HUES64 (cell line): ENCODE data around the gene POR.
A peak's percentile ranks its signal among the peaks of the same experiment; 100 is the strongest.
"Not testable (repeated sequence)": the region's sequence is repeated elsewhere in the genome, so short reads cannot be mapped to it uniquely, and the experiment has no call there.

Source experiments
- H3K27ac ChIP-seq: 2 replicates; pipeline ENCODE4 v1.7.0; 2013; ENCODE audit warnings: low read depth, low read length, inconsistent platforms
- H3K27me3 ChIP-seq: 2 replicates; pipeline ENCODE4 v1.6.1; 2013; ENCODE audit warnings: mild to moderate bottlenecking, low read length; ENCODE audit not compliant: insufficient read depth
- H3K36me3 ChIP-seq: 2 replicates; pipeline ENCODE4 v1.6.1; 2013; ENCODE audit warnings: mild to moderate bottlenecking, low read length; ENCODE audit not compliant: insufficient read depth
- H3K4me1 ChIP-seq: 2 replicates; pipeline ENCODE4 v1.6.1; 2013; ENCODE audit warnings: mild to moderate bottlenecking, low read length, moderate library complexity; ENCODE audit not compliant: insufficient read depth
- H3K4me3 ChIP-seq: 2 replicates; pipeline ENCODE4 v1.5.1; 2013; ENCODE audit warnings: mild to moderate bottlenecking, low read length, moderate library complexity
- H3K9ac ChIP-seq: 2 replicates; pipeline ENCODE4 v1.6.1; 2013; ENCODE audit warnings: mild to moderate bottlenecking, low read depth, low read length
- H3K9me3 ChIP-seq: 2 replicates; pipeline ENCODE4 v1.6.1; 2013; ENCODE audit warnings: low read depth, low read length; ENCODE audit not compliant: insufficient read depth
- WGBS: fragments of 150-250, 120-280 bp; methylation state at CpG from one replicate; pipeline ENCODE4 v1.1.7; 2013; ENCODE audit warnings: missing lambda C conversion rate; 5-methylcytosine and 5-hydroxymethylcytosine counted together

POR gene

DNA sequence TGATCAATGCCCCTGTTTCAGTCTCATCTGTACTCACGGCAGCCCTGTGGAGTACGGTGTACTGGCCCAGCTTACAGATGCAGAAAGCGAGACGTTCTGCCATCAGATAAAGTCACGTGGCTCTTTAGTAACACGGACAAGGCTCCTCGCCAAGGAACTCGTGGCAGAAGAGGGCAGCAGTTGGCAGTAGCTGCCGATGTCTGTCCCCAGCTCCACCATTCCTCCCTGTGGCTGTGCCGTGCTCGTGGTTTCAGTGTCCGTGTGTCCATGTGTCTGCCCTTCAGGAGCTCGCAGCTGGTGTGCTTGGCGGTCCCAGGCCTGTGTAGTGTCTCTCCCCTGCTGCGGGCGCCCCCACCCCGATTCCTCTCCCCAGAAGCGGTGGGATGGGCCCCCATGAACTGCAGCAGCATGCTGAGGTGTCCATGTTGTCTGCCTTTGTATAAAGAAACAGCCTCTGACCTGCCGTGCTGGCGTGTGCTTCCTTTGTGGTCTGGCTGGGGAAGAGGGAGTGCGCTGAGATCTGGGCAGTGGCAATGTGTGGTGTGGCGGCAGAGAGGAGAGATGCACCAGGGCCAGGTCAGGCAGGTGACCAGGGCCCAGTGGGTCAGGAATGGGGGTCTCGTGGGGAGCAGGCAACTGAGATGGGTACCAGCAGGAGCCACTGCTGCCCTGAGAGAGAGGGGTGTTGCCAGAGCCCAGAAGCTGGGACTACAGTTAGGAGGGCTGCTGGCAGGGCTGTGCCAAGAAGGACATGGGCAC, 26.3 kb upstream of the POR start:
- Histone ChIP-seq H3K36me3 (peaks cover 46% of the 10 kb centered on the region), H3K27me3 (no peaks in the 10 kb centered on the region), H3K4me1 (no peaks in the 10 kb centered on the region), H3K9me3 (no peaks in the 10 kb centered on the region), H3K4me3 (no peak overlapping the region), H3K9ac (no peak overlapping the region), H3K27ac (no peak overlapping the region)
- 95% methylated on average over 23 of the region's 23 CpGs for whole genome bisulfite sequencing

DNA sequence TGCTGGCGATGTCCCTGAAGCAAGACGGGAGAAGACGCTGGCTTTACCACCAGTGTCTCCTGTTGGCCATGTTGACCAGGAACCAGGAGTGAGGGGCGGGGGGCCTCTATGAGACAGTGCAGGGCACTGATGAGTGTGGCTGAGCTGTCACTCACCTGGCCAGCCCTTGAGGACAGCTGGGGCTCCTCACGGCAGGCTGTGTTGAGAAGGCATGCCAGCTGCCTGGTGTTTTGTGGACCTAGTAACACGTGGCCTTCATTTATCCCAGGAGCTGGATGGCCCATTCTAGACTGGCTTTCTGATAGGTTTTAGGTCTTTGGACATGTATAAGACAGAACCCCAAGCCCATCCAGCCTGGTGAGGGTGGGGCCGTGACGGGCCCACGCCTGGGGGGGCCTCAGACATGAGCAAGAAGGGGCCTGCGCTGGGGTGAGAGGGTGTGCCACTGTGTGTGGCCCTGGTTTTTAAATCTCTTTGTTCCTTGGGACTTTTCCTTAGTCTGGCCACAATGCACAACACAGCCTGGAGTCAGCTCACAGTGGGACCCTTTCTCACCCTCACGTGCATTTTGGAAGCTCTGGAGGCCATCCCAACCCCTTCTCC, 25.6 kb upstream of the POR start:
- H3K27ac ChIP-seq: no peak overlapping the region

DNA sequence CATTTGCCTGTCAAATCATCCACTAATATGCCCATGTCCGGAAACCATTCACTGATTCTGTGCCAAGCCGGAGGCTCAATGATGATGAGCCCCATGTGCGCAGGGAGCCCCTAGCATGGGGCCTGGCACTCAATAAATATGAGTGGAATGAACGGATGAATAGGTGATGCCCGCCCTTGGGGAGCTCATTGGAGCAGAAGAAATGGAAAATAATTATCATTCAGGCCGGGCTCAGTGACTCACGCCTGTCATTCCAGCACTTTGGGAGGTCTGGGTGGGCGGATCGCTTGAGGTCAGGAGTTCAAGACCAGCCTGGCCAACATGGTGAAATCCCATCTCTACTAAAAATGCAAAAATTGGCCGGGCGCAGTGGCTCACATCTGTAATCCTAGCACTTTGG, 25.1 kb upstream of the POR start:
- Histone ChIP-seq H3K9ac (no peak overlapping the region), H3K36me3 (peaks cover 34% of the 10 kb centered on the region), H3K27ac (no peak overlapping the region), H3K4me1 (no peaks in the 10 kb centered on the region), H3K27me3 (no peaks in the 10 kb centered on the region), H3K4me3 (no peak overlapping the region), H3K9me3 (no peaks in the 10 kb centered on the region)
- WGBS: 92% methylated on average over 11 of the region's 11 CpGs

More for the DNA sequence above, 25.6 kb upstream of the POR start:
- Histone ChIP-seq H3K27me3 (no peaks in the 10 kb centered on the region), H3K9me3 (no peaks in the 10 kb centered on the region), H3K4me3 (no peak overlapping the region), H3K9ac (no peak overlapping the region), H3K36me3 (peaks cover 39% of the 10 kb centered on the region), H3K4me1 (no peaks in the 10 kb centered on the region)
- WGBS: 93% methylated on average over 11 of the region's 11 CpGs

DNA sequence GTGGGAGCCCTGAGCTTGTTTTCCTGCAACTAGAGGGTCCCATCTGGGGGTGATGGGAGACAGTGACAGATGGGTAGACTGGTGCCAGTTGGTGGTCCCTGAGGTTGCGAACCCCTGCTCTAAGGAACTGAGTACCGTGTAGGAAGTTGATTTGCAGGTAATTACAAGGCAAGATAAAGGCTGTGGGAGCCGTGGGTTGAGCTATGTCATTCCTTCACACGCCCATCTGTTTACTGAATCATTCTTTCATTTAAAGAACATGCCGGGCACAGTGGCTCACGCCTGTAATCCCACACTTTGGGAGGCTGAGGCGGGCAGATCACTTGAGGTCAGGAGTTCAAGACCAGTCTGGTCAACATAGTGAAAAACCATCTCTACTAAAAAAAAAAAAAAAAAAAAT, 23.7 kb upstream of the POR start:
- not testable (repeated sequence) for H3K27ac ChIP-seq, H3K4me3 ChIP-seq, H3K4me1 ChIP-seq, H3K9ac ChIP-seq, H3K9me3 ChIP-seq, H3K27me3 ChIP-seq
- H3K36me3 ChIP-seq: peaks cover 20% of the 10 kb centered on the region
- WGBS: 91% methylated on average over 7 of the region's 7 CpGs

DNA sequence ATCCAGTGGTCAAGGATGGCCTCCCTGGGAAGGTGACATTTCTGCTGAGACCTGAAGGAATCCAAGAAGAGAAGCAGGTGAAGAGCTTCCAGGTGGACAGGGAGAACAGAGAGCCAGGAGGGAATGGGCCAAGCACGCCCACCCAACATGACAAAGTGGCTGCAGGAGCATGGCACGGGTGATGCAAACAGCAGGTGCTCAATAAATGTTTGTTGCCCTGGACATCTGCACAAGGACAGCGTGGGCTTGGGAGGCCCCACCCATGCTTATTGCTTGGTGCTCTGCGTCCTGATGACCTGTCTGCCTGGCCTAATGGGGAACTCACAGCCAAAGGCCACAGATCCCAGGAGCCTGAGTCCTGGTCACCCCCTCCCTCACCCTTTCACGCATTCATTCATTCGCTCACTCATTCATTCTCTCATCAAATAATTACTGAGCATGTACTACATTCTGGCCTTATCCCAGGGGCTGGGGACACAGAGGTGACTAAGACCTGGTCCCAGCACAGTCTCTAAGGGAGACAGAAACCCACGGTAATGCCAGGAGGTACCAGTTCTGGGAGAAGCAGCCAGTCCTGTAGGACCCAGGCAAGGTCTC, 23.0 kb upstream of the POR start:
- WGBS: 95% methylated on average over 7 of the region's 7 CpGs
- Histone ChIP-seq H3K36me3 (peaks cover 15% of the 10 kb centered on the region), H3K27me3 (no peaks in the 10 kb centered on the region), H3K4me3 (no peak overlapping the region), H3K9ac (no peak overlapping the region), H3K4me1 (no peaks in the 10 kb centered on the region), H3K27ac (no peak overlapping the region), H3K9me3 (no peaks in the 10 kb centered on the region)

DNA sequence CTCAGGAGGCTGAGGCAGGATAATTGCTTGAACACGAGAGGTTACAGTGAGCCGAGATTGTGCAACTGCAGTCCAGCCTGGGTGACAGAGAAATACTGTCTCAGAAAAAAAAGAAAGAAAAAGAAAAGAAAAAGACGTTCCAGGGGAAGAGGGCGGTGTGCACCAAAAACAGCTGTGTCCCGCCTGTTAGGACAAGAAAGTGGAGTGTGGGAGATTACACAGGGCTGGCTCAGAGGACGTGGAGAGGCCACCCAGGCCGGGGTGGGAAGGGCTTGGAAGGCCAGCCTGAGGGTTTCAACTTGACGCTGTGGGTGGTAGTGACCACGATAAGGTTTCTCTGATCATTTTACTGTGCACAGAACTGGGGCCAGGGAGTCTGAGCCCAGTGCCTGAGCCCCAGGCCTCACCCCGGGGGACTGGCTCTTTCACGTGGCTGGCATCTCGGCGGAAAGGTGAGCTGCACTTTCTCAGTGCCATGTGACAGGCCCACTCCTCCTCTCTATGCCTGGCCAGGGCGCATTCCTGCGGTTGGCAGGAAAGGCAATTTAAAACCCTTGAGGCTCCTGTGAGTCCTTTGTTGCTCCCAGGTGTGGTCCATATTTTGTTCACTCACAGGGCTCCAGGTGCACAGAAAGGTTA, 22.2 kb upstream of the POR start:
- 88% methylated on average over 15 of the region's 15 CpGs for WGBS
- Histone ChIP-seq H3K9ac (no peak overlapping the region), H3K4me1 (no peaks in the 10 kb centered on the region)

DNA sequence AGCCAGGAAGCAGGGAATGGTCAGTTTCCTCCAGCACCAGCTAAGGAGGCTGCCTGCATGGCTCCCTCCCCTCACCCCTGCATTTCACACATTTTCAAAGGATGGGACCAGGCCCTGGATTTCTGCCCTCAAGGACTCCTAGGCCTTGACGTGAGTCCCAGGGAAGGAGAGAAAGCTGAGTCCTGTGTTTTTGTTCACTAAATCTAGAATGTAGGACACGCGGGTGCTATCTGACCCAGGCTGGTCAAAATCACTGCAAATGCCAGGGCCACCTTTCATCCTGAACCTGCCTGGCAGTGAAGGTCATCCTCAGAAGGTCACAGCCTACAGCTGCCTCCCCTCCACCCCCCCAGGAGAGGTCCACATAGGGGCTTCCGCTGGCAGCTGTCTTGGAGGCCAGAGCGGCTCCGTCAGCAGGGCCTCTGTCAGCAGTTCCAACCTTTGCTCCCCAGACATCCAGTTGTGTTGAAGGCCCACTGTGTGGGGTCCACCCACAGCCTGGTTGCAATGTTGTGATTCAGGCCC, 18.1 kb upstream of the POR start:
- Histone ChIP-seq H3K9ac (no peak overlapping the region), H3K27ac (no peak overlapping the region), H3K4me3 (no peak overlapping the region), H3K36me3 (no peaks in the 10 kb centered on the region), H3K27me3 (no peaks in the 10 kb centered on the region), H3K9me3 (no peaks in the 10 kb centered on the region), H3K4me1 (no peaks in the 10 kb centered on the region)
- WGBS: 84% methylated on average over 6 of the region's 6 CpGs

More for the DNA sequence above, 22.2 kb upstream of the POR start:
- H3K9me3 ChIP-seq: no peaks in the 10 kb centered on the region
- peaks cover 10% of the 10 kb centered on the region for H3K36me3 ChIP-seq
- no peak overlapping the region for H3K4me3 ChIP-seq
- H3K27ac ChIP-seq: no peak overlapping the region
- H3K27me3 ChIP-seq: no peaks in the 10 kb centered on the region

DNA sequence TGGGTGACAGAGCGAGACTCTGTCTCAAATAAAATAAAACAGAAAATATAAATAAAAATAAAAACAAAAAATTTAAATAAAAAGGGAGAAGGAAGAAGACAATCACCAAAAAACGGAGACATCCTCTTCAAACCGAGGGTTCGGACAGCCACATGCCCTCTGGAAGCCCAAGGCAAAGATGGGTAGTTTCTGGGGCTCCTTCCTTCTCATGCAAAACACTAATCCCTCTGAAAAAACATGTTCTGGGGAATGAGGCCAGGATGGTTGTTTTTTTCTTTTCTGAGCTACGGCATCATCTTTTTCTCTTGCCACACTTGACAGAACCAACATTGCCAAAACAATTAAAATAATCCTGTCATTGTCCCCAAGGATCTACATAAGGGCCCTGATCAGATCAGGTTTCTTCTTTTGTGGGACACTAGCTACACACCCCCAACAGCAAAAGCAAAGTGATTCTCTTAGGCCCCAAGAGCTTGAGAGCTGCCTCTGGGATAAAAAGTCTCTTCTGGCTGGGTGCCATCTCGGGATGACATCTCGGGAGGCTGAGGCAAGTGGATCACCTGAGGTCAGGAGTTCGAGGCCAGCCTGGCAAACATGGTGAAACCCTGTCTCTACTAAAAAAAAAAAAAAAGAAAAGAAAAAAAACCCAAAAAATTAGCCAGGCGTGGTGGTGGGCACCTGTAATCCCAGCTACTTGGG, 14.2 kb upstream of the POR start:
- no peak overlapping the region for H3K9ac ChIP-seq
- no peaks in the 10 kb centered on the region for H3K9me3 ChIP-seq
- no peak overlapping the region; the same call in 1 of the 2 replicates for H3K27ac ChIP-seq
- 75% methylated on average over 8 of the region's 9 CpGs for WGBS
- H3K36me3 ChIP-seq: no peaks in the 10 kb centered on the region
- H3K4me3 ChIP-seq: no peak overlapping the region
- peaks cover 2% of the 10 kb centered on the region; the same call in 1 of the 2 replicates for H3K4me1 ChIP-seq
- no peaks in the 10 kb centered on the region for H3K27me3 ChIP-seq

DNA sequence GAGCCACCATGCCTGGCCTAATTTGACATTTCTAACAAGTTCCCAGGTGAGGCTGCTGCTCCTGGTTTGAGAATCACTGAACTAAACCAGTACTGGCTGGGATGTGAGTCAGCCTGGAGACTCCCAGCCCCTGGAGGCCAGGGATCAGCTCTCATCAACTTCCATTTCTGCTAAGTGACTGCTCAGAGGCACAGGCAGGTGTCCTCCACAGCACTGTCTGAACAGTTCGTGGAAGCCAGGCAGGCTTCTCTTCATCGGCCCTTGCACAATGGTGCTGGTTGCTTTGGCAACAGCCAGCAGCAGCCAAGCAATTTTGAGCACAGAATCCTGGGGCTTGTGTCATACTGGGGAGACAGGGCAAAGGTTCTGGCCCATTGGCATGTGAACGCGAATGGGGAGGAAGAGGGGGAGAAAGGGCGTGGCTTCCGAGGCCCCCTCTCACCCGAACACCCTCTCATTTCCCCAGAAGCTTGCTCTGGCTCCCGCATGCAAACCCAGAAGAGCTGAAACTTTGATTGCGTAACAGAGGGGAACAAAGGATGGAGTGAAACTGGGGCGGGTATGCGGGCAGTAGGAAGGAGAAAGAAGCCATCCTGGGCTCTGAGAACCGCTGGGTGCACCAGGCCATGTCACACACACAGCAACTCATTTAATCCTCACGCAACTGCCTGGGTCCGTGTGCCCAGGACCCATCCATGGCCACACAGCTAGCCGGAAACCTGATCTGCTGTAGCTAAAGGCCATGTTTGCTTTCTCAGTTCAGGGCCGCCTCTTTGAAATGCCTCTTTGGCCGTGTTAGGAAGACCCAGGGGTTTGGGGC, 9.0 kb upstream of the POR start:
- peak overlapping the region; percentile 14 for H3K9ac ChIP-seq
- 53% methylated on average over 13 of the region's 17 CpGs for WGBS
- H3K27ac ChIP-seq: peak overlapping the region; percentile 53

DNA sequence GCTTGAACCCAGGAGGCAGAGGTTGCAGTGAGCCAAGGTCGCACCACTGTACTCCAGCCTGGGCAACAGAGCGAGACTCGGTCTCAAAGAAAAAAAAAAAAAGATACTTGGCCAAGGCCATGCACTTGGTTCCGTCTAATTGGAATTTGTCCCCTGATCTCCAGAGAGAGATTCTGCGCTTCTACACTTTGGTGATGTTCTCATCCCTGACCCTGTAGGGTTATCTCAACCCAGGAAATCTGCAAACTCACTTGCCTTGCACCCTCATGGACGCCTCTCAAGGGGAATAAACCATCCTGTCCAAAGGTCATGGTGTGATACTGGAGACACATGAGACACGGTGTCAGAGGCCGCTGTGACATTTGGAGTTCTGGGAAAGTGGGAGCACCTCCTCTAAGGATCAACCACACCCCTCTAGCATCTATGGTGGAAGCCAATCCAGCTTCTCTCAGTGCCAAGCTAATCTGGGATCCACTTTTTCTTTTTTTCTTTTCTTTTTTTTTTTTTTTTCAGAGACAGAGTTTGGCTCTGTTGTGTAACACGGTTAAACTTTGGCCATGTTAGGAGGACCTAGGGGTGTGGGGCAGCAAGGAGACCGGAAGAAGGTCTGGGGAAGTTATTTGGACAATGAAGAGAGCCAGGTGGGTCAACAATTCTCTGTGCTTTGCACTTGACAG, 7.8 kb upstream of the POR start:
- Histone ChIP-seq H3K4me1 (peaks cover 10% of the 10 kb centered on the region; the same call in 1 of the 2 replicates), H3K27ac (no peak overlapping the region), H3K27me3 (no peaks in the 10 kb centered on the region), H3K4me3 (no peak overlapping the region), H3K36me3 (no peaks in the 10 kb centered on the region), H3K9ac (no peak overlapping the region), H3K9me3 (no peaks in the 10 kb centered on the region)
- WGBS: 95% methylated on average over 10 of the region's 10 CpGs

More for the DNA sequence above, 9.0 kb upstream of the POR start:
- no peaks in the 10 kb centered on the region for H3K27me3 ChIP-seq
- no peaks in the 10 kb centered on the region for H3K9me3 ChIP-seq
- no peaks in the 10 kb centered on the region for H3K36me3 ChIP-seq
- peaks cover 10% of the 10 kb centered on the region; the same call in 1 of the 2 replicates for H3K4me1 ChIP-seq
- H3K4me3 ChIP-seq: no peak overlapping the region
